Stimulated activated naive B cell treated with anti-CD40 and anti-IgM and Interleukin-4, amounts not matched to agents 10 μg/mL and 1 μg/mL and 100 μg/mL, for 72 hours (primary cell): ENCODE data around the gene RTN4RL2.

Source experiments
- ATAC-seq, 2 donors: fragments of 150-1000 bp; cut with Tn5 transposase; replicated peaks; 2 replicates each; pipeline ENCODE4 v1.10.0; 2021; ENCODE audit warnings: moderate library complexity in 1 of 2
- DNase-seq: peaks from one replicate; pipeline ENCODE4 v3.0.0; 2021
- H3K27ac Mint-ChIP-seq: one replicate; pipeline ENCODE4 v1.8.0; 2022; ENCODE audit warnings: mild to moderate bottlenecking, mixed read lengths
- H3K27me3 Mint-ChIP-seq, 2 donors: one replicate each; pipeline ENCODE4 v1.8.0; 2022; ENCODE audit warnings: mixed read lengths in 2 of 2
- H3K36me3 Mint-ChIP-seq, 2 donors: one replicate each; pipeline ENCODE4 v1.8.0; 2022; ENCODE audit warnings: mixed read lengths in 2 of 2, mild to moderate bottlenecking in 1 of 2
- H3K4me1 Mint-ChIP-seq, 2 donors: one replicate each; pipeline ENCODE4 v1.8.0; 2022; ENCODE audit warnings: mixed read lengths in 2 of 2, mild to moderate bottlenecking in 1 of 2
- H3K4me3 Mint-ChIP-seq, 2 donors: one replicate each; pipeline ENCODE4 v1.8.0; 2022; ENCODE audit warnings: mild to moderate bottlenecking in 2 of 2, mixed read lengths in 2 of 2, moderate library complexity in 1 of 2
- H3K9me3 Mint-ChIP-seq, 2 donors: one replicate each; pipeline ENCODE4 v1.8.0; 2022; ENCODE audit warnings: mixed read lengths in 2 of 2, mild to moderate bottlenecking in 1 of 2

RTN4RL2 gene

DNA sequence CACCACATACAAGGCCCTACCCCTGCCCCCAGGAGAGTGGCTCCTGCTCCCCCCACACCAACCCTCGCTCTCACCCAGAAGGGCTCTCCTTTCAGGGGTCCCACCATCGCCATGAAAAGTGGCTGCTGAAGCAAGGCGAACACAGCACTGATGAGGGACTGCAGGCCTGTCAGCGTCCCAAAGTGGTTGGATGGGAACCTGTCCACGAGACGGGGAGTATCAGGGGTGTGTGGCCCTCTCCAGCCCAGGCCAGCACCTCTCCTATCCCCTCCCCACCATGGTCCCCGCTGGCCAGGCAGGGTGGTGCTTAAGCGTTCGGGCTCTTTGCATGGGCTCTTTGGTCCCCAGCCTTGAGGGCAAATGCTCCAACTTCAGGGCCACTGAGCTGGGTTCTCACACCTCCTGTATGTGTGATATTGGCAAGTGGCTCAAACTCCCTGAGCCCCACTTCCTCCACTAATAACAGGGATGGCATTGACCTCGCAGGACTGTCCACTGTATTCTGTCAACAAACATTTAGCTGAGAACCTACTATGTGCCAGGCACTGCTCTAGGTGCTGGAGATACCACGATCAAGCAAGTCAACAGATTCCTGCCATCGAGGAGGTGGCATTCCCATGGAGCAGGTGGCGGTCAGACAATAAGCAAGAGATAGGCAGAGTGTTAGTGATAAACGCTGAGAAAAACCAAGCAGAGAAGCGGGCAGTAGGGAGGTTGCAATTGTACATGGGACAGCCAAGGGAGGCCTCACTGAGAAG lies 26.9 kb downstream of the RTN4RL2 start:
- Mint-ChIP-seq H3K27me3 (peaks cover 0 to under 1% of the 10 kb centered on the region in 2 donors), H3K4me3 (no peak overlapping the region), H3K9me3 (no peaks in the 10 kb centered on the region), H3K36me3 (peaks cover 8 to 17% of the 10 kb centered on the region in 2 donors), H3K4me1 (peaks cover 15 to 32% of the 10 kb centered on the region in 2 donors), H3K27ac (no peak overlapping the region)
- no peak for ATAC-seq
- no peak for DNase-seq

DNA sequence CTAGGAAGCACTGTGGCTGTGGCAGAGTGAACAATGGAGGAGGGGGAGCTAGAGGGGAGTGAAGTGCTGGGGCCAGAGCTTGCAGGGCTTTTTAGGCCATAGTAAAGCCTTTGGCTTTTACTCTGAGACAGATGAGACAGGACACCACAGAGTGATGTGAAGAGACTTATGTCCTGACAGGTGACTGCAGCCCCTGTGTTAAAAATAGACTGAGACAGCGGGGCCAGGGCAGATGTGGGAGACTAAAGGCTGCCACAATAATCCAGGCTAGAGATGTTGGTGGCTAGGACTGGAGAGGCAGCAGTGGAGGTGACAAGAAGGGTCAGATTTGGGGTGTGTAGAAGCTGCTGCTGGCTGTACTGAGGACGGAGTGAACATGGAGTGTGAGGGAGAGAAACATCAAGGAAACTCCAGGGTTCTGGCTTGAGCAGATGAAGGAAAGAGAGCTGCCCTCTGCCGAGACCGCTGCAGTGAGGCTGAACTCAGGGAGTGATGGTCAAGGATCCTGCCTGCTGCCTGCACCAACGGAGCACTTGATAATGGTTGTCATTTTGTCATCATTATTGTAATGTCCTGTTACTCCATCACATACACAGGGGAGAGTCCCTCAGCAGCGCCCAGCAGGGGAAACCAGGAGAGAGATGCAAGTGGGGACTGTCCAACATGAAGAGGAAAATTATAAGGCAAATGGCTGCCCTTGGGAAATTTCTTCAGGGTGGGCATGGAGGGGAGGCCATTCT lies 27.8 kb downstream of the RTN4RL2 start:
- Mint-ChIP-seq H3K4me3 (no peak overlapping the region), H3K27me3 (no peaks in the 10 kb centered on the region), H3K27ac (no peak overlapping the region), H3K36me3 (peaks cover 8 to 17% of the 10 kb centered on the region in 2 donors), H3K9me3 (no peaks in the 10 kb centered on the region), H3K4me1 (peaks cover 13 to 23% of the 10 kb centered on the region in 2 donors)
- DNase-seq (no peak), ATAC-seq (no peak)

DNA sequence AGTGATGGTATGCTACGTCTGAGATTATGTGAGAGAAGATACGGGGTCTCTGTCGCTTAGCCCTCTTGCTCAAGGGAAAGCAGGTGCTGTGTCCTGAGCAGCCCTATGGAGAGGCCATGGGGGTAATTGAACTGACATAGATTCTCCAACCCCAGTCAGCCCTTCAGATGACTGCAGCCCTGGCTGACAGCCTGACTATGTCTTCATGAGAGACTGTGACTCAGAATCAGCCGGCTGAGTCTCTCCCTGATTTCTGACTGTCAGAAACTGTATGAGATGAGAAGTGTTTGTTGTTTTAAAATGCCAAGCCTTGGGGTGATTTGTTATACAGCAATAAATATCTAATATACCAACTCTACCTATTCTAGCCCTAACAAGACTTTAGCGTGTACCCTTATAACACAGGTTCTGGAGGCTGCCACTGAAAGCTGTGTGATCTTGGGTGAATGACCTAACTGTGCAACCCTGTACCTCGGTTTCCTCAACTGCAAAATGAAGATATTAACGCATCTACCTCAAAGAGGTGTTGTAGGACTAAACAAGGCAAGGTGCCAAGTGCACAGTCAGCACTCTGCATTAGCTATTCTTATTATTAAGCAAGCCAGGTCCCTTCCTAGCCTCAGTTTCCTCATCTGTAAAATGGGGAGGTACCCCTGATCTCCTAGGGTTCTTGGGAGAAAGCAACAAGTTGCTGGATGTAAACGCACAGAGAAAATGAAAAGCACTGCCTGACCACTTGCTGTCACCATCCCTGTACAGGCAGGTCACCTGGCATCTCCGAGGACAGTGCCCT lies 30.3 kb downstream of the RTN4RL2 start:
- Mint-ChIP-seq H3K27me3 (no peaks in the 10 kb centered on the region), H3K4me1 (peaks cover 3 to 5% of the 10 kb centered on the region in 2 donors), H3K9me3 (no peaks in the 10 kb centered on the region), H3K36me3 (peaks cover 7 to 15% of the 10 kb centered on the region in 2 donors), H3K4me3 (no peak overlapping the region), H3K27ac (no peak overlapping the region)
- no peak for ATAC-seq
- no peak for DNase-seq

DNA sequence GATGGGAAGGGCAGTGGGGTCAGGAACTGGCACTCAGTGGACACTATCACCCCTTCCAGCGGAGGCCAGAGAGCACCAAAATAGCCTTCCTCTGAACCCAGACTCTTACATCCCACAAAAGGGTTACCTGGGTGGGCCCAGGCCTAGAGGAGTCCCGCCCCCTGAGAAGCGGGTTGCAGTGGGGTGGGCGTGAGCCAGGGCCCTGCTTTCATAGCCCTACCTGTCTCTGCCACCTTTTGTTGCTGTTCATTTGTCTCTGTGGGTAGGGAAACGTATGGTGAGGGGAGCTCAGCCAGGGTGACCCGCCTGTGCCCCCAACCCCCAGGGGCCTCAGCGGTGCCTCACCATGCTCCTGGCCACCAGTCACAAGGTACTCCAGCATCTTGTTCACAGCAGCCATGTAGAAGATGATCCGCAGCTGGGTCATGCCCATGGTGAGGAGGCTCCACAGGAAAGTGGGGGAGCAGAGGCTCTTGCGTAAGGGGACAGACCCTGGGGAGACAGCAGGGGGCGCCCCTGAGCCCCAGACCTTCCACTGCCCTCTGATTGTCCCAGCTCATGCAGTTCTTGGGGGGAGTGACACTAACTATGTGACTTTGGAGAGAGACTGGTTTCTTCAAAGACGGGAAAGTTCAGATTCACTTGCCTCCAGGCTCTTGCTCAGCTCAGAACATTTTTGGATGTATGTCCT lies 31.2 kb downstream of the RTN4RL2 start:
- Mint-ChIP-seq H3K27me3 (no peaks in the 10 kb centered on the region), H3K36me3 (peaks cover 7 to 14% of the 10 kb centered on the region in 2 donors), H3K27ac (no peak overlapping the region), H3K9me3 (no peaks in the 10 kb centered on the region), H3K4me1 (peaks cover 0 to 3% of the 10 kb centered on the region in 2 donors), H3K4me3 (no peak overlapping the region)
- DNase-seq, result peak; percentile 9
- ATAC-seq, result peak; percentile 66 to 70

DNA sequence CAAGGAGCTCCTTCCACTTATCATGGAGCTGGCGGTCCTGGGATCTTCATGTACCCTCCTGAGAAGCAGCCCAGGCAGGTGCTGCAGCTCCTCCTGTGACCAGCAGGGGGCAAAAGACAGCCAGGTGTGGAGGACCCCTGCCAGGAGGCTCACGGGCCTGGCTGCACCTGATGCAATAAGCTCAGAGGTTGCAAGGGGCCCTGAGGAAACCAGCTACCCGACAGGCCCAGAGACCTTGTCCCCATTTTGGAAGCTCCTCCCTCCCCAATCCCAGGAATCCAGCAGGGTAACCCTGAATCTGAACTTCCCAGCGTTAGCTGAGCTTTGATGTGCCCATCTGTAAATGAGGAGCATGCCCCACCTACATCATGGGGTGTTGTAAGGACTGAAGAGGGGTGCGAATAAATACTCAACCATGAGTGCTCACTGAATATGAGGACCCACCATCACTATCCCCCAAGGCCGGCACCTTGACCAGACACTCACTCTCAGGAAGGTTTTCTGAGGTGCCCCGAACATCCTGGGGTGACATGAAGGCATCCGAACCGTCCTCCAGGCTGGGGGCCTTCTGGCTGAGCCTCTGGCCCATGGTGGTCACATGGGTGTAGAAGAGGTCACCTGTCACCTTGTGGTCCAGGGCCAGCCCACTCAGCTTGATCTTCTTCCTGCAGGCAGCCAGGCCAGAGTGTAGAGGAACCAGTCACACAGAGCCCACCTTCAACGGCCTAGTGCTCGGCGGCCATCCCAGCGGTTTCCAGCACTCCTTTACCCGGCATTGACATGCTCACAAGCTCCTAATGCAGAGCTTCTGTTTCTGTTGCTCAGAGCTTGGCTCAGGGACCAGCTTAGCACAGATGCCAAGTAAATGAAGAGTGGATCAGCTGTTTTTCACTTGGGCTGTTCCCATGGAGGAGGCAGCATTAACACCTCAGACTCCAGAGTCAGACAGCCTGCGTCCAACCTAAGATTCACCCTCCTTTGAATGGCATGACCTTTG lies 33.5 kb downstream of the RTN4RL2 start:
- H3K4me1 Mint-ChIP-seq, result peaks cover 0 to 3% of the 10 kb centered on the region in 2 donors
- no peak overlapping the region for H3K27ac Mint-ChIP-seq
- no peaks in the 10 kb centered on the region for H3K27me3 Mint-ChIP-seq
- peak; percentile 33 for DNase-seq
- peaks cover 4 to 5% of the 10 kb centered on the region in 2 donors for H3K36me3 Mint-ChIP-seq
- peak; percentile 82 to 87 for ATAC-seq
- no peaks in the 10 kb centered on the region for H3K9me3 Mint-ChIP-seq
- H3K4me3 Mint-ChIP-seq, result no peak overlapping the region

DNA sequence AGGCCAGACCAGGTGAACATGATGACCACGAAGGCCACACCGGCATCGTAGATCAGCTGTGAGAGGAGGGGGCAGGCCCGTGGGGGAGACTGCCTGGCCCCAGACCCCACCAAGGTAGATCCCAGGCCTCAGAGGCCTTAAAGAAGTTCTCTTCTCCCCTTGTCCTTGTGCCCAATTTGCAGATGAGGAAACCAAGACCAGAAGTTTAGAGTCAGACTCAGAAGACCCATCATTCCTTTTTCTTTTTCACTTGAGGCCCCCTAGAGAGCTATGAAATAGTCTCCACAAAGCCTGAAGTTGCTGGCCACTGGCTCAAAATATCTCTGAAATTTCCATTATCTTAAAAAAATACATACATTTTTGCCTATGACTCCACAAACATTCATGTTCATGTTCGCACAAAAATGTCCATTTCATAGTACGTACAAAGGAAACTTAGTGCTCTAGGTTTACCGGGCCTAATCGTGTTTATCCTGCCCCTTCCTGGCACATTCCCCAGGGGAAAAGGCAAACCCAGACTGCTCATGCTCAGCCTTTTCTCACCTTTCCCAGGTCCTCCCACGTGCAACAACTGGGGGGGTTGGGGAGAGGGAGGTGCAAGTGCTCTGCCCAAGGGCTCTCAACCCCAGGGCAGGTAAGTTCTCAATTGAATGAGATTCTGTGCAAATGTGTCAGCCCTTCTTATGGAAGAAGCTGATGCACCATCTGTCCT lies 35.9 kb downstream of the RTN4RL2 start:
- Mint-ChIP-seq H3K4me1 (peaks cover 7 to 11% of the 10 kb centered on the region in 2 donors), H3K9me3 (no peaks in the 10 kb centered on the region), H3K4me3 (no peak overlapping the region), H3K27me3 (no peaks in the 10 kb centered on the region), H3K27ac (no peak overlapping the region), H3K36me3 (peaks cover 1 to 6% of the 10 kb centered on the region in 2 donors)
- DNase-seq (no peak), ATAC-seq (no peak)

DNA sequence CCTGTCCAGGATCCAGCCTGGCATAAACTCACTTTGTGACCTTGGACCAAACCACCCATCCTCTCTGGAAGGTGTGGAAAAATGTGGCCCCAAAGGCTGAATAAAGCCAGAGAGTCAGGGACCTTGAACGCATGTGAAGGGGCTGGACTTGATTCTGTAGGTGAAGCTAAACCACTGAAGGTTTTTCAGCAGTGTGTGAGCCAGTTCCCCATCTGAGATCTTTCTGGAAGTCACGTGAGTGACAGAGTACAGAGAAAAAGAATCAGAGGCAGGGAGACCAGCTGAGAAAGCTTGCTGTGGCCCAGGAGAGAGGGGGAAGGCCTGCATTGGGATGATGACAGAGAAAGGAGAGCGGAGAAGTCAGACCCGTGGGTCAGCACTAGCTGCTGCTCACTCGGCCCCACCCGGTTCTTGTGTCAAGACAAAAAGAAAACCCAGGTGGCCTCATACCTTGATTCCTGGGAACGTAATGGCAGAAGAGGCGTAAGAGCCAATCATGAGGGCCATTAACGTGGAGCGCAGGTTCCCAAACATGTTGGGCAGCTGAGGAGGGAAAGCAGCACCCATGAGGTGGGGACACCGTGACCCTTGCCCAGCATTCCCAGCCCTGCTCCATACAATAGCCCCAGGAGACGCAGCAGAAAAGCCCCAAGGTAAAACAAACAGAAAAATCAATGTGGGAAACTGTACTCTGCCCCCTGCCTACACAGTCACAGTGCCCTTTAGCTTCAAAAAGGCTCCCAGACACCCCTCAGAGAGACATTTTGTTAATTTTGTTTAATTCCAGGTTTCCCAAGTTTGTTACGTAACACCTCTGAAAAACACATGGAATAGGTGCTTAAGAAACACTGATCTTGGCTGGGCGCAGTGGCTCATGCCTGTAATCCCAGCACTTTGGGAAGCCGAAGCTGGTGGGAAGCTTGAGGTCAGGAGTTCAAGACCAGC lies 37.2 kb downstream of the RTN4RL2 start:
- peaks cover 7 to 11% of the 10 kb centered on the region in 2 donors for H3K4me1 Mint-ChIP-seq
- H3K27ac Mint-ChIP-seq, result no peak overlapping the region
- no peaks in the 10 kb centered on the region for H3K9me3 Mint-ChIP-seq
- H3K27me3 Mint-ChIP-seq, result no peaks in the 10 kb centered on the region
- H3K4me3 Mint-ChIP-seq, result no peak overlapping the region
- peaks cover 0 to 6% of the 10 kb centered on the region in 2 donors for H3K36me3 Mint-ChIP-seq
- no peak for DNase-seq
- ATAC-seq, result no peak

DNA sequence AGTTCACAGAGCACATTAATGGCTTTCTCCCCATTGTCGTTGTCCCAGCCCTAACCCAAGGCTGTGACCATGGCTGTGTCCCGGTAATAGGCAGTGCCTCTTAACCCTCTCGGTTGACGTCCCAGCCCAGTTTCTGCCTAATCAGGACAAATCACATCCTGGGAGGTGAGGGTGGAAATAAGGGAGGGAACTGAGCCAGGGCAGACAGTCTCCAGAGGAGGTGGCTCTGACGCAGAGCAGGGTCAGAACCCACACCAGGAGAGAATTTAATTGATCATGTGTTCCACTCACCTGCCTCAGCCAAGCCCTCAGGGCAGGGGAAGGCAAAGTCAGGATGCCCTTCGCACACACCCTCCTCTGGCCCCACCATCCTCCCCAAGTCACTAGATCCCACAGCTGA lies 38.2 kb downstream of the RTN4RL2 start:
- no peaks in the 10 kb centered on the region for H3K9me3 Mint-ChIP-seq
- H3K4me3 Mint-ChIP-seq, result no peak overlapping the region
- ATAC-seq (no peak), DNase-seq (no peak)
- H3K36me3 Mint-ChIP-seq, result peaks cover 0 to 6% of the 10 kb centered on the region in 2 donors
- H3K27ac Mint-ChIP-seq, result no peak overlapping the region
- peaks cover 7 to 10% of the 10 kb centered on the region in 2 donors for H3K4me1 Mint-ChIP-seq
- H3K27me3 Mint-ChIP-seq, result no peaks in the 10 kb centered on the region

DNA sequence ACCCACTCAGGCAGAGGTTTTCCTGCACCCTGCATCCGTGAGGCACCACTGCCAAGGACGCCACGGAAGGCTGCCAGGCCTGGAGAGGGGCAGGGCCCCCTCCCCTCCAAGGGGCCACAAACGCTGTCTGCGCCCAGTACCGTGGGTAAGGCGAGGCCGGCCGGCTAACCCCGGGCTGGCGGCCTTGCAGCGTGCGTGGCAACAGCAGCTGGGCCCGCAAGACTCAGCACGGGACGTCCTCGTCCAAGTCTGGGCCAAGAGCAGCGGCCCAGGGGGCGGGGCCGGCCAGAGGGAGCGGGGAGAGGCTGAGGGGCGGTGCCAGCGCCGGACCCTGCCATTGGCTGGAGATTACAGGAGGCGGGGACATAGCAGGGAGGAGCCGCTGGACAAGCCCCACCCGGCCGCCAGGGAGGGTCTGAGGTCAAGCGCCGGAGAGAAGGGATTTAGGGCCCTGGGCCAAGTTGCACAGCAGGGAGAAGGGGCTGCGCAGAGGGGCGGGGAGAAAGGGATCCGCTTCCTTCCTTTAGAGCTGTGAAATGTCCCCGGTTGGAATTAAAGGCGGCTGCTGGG lies 39.2 kb downstream of the RTN4RL2 start:
- Mint-ChIP-seq H3K4me3 (peak overlapping the region; percentile 47 to 79), H3K9me3 (no peaks in the 10 kb centered on the region), H3K36me3 (peaks cover 0 to 6% of the 10 kb centered on the region in 2 donors), H3K4me1 (peaks cover 7 to 8% of the 10 kb centered on the region in 2 donors), H3K27ac (no peak overlapping the region), H3K27me3 (no peaks in the 10 kb centered on the region)
- ATAC-seq (peak; percentile 100), DNase-seq (peak; percentile 69)

DNA sequence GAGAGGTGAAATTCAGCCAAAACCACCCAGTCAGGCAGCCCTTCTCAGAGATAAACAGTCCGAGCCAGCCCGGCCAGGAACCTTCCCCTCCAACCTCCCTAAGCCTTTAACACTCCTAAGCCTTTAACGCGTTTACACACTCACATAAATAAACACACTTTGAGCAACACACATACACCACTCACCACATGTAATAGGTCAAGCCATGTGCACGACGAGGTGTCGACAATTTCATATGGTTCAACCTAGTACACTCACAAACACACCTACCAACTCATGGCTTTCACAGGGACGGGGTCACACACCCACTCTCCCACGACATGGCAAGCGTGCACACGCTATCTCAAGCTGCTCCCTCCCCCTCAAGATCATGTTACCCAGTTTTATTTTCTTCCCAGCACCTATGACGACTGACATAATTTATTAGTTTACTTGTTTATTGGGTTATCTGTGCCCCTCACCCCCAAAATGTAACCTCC lies 39.7 kb downstream of the RTN4RL2 start:
- peak overlapping the region in 1 of 2 donors; percentile 79 for H3K4me3 Mint-ChIP-seq
- peaks cover 7 to 8% of the 10 kb centered on the region in 2 donors for H3K4me1 Mint-ChIP-seq
- no peaks in the 10 kb centered on the region for H3K27me3 Mint-ChIP-seq
- no peak overlapping the region for H3K27ac Mint-ChIP-seq
- peaks cover 0 to 6% of the 10 kb centered on the region in 2 donors for H3K36me3 Mint-ChIP-seq
- ATAC-seq (peak in 1 of 2 donors; percentile 23), DNase-seq (no peak)
- no peaks in the 10 kb centered on the region for H3K9me3 Mint-ChIP-seq

DNA sequence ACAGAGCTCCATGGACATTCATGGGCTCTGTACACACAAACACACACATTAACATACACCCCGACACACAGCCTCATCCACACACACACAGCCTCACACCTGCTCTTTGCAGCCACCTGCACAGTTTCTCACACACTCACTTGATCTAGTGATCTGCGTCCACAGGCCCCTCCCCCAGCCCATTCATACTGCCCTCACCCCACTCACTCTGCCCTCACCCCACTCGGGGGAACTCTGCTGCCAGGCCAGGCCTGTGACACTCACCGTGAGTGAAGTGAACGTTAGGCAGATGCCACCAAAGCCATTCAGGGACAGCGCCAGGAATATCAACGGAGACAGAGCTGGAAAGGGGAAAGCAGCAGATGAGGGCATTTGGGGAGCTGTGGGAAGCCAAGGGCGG lies 40.2 kb downstream of the RTN4RL2 start:
- peaks cover 7 to 8% of the 10 kb centered on the region in 2 donors for H3K4me1 Mint-ChIP-seq
- no peak overlapping the region for H3K27ac Mint-ChIP-seq
- H3K4me3 Mint-ChIP-seq, result no peak overlapping the region
- no peaks in the 10 kb centered on the region for H3K9me3 Mint-ChIP-seq
- H3K36me3 Mint-ChIP-seq, result peaks cover 0 to 6% of the 10 kb centered on the region in 2 donors
- no peaks in the 10 kb centered on the region for H3K27me3 Mint-ChIP-seq
- DNase-seq (no peak), ATAC-seq (no peak)
